ENCODE data around the gene MDN1.
"Not testable (repeated sequence)": the region's sequence is repeated elsewhere in the genome, so short reads cannot be mapped to it uniquely, and the experiment has no call there.

The MDN1 gene

GRCh38 chr6:89655122-89655521 lies 164.5 kb downstream of the MDN1 start:
- Histone ChIP-seq H3K36me3 (ENCODE audit: control insufficient read depth, insufficient read depth, low read length) (peaks cover 23% of the 10 kb centered on the region), H3K4me3 (replicated peaks; ENCODE audit: low read depth, low read length) (no peak overlapping the region), H3K27me3 (replicated peaks; ENCODE audit: control insufficient read depth, insufficient read depth, low read length) (no peaks in the 10 kb centered on the region)
- no peak for DNase-seq (ENCODE audit: extremely low read depth, insufficient read length)
- no peak for TF ChIP-seq CTCF (IDR thresholded peaks at IDR 0.05; ENCODE audit: insufficient read depth, low read length, poor library complexity, severe bottlenecking)

GRCh38 chr6:89650579-89650978 lies 169.0 kb downstream of the MDN1 start:
- no peak for DNase-seq (ENCODE audit: extremely low read depth, insufficient read length)
- Histone ChIP-seq H3K4me3 (replicated peaks; ENCODE audit: low read depth, low read length) (no peak overlapping the region), H3K27me3 (replicated peaks; ENCODE audit: control insufficient read depth, insufficient read depth, low read length) (no peaks in the 10 kb centered on the region), H3K36me3 (ENCODE audit: control insufficient read depth, insufficient read depth, low read length) (peaks cover 14% of the 10 kb centered on the region)
- no peak for TF ChIP-seq CTCF (IDR thresholded peaks at IDR 0.05; ENCODE audit: insufficient read depth, low read length, poor library complexity, severe bottlenecking)

- DNase-seq (ENCODE audit: extremely low read depth, insufficient read length): no peak
- Histone ChIP-seq H3K36me3 (ENCODE audit: control insufficient read depth, insufficient read depth, low read length) (peaks cover 13% of the 10 kb centered on the region), H3K4me3 (replicated peaks; ENCODE audit: low read depth, low read length) (no peak overlapping the region), H3K27me3 (replicated peaks; ENCODE audit: control insufficient read depth, insufficient read depth, low read length) (no peaks in the 10 kb centered on the region)
- no peak for TF ChIP-seq CTCF (IDR thresholded peaks at IDR 0.05; ENCODE audit: insufficient read depth, low read length, poor library complexity, severe bottlenecking)
These were observed 169.9 kb downstream of the MDN1 start for GRCh38 chr6:89649682-89650081.

- no peak for DNase-seq (ENCODE audit: extremely low read depth, insufficient read length)
- Histone ChIP-seq H3K36me3 (ENCODE audit: control insufficient read depth, insufficient read depth, low read length) (peaks cover 14% of the 10 kb centered on the region), H3K4me3 (replicated peaks; ENCODE audit: low read depth, low read length) (no peak overlapping the region), H3K27me3 (replicated peaks; ENCODE audit: control insufficient read depth, insufficient read depth, low read length) (no peaks in the 10 kb centered on the region)
- no peak for TF ChIP-seq CTCF (IDR thresholded peaks at IDR 0.05; ENCODE audit: insufficient read depth, low read length, poor library complexity, severe bottlenecking)
These were observed 174.7 kb downstream of the MDN1 start for GRCh38 chr6:89644864-89645263.

- Histone ChIP-seq H3K4me3 (replicated peaks; ENCODE audit: low read depth, low read length) (no peak overlapping the region), H3K27me3 (replicated peaks; ENCODE audit: control insufficient read depth, insufficient read depth, low read length) (no peaks in the 10 kb centered on the region), H3K36me3 (ENCODE audit: control insufficient read depth, insufficient read depth, low read length) (peaks cover 14% of the 10 kb centered on the region)
- TF ChIP-seq CTCF (IDR thresholded peaks at IDR 0.05; ENCODE audit: insufficient read depth, low read length, poor library complexity, severe bottlenecking): no peak
- no peak for DNase-seq (ENCODE audit: extremely low read depth, insufficient read length)
These were observed 176.2 kb downstream of the MDN1 start for GRCh38 chr6:89643406-89643805.

- Histone ChIP-seq H3K27me3 (replicated peaks; ENCODE audit: control insufficient read depth, insufficient read depth, low read length) (no peaks in the 10 kb centered on the region), H3K36me3 (ENCODE audit: control insufficient read depth, insufficient read depth, low read length) (peaks cover 12% of the 10 kb centered on the region), H3K4me3 (replicated peaks; ENCODE audit: low read depth, low read length) (no peak overlapping the region)
- no peak for TF ChIP-seq CTCF (IDR thresholded peaks at IDR 0.05; ENCODE audit: insufficient read depth, low read length, poor library complexity, severe bottlenecking)
- DNase-seq (ENCODE audit: extremely low read depth, insufficient read length): no peak
These were observed 176.6 kb downstream of the MDN1 start for GRCh38 chr6:89642956-89643355.

- not testable (repeated sequence) for H3K27me3 ChIP-seq (replicated peaks; ENCODE audit: control insufficient read depth, insufficient read depth, low read length); DNase-seq (ENCODE audit: extremely low read depth, insufficient read length); H3K4me3 ChIP-seq (replicated peaks; ENCODE audit: low read depth, low read length)
- H3K36me3 ChIP-seq (ENCODE audit: control insufficient read depth, insufficient read depth, low read length): peaks cover 12% of the 10 kb centered on the region
These were observed 178.0 kb downstream of the MDN1 start for GRCh38 chr6:89641581-89641980.
